ENCODE data around the gene CA12.

Gene CA12

DNA sequence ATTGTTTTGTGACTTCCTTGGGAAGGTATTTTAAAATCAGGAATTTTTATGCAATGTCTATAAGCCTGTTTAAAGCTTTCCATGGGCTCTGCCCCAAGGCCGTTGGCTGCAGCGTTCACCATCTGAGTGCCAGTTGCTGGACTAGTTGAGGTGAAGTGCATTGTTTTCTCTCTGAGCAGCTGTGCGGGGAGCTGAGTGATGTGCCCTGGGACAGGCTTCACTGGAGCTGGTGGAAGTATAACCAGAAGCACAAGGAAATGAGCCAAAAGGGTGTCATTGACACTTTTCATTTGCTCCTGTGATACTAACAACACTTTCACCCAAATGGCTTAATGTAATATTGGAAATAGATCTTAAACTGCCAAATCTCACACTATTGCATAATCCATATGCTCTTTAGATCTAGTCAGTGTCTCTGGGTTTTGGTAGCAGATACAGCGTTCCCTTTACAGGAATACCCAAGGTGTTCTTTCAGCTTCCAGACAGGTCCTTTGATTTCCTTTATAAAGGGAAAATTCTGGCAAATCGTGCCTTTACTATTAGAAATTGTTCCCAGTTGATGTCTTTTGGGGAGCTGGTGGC is 75.1 kb downstream of the CA12 start:
- DNase-seq (ENCODE audit: low spot score) = no peak
- TF ChIP-seq, protein P1, sequence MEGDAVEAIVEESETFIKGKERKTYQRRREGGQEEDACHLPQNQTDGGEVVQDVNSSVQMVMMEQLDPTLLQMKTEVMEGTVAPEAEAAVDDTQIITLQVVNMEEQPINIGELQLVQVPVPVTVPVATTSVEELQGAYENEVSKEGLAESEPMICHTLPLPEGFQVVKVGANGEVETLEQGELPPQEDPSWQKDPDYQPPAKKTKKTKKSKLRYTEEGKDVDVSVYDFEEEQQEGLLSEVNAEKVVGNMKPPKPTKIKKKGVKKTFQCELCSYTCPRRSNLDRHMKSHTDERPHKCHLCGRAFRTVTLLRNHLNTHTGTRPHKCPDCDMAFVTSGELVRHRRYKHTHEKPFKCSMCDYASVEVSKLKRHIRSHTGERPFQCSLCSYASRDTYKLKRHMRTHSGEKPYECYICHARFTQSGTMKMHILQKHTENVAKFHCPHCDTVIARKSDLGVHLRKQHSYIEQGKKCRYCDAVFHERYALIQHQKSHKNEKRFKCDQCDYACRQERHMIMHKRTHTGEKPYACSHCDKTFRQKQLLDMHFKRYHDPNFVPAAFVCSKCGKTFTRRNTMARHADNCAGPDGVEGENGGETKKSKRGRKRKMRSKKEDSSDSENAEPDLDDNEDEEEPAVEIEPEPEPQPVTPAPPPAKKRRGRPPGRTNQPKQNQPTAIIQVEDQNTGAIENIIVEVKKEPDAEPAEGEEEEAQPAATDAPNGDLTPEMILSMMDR (IDR thresholded peaks at IDR 0.05; ENCODE audit: borderline replicate concordance, control extremely low read depth, extremely low read depth, insufficient read depth, missing control alignments) = no peak
- in situ Hi-C loops (cut with MboI; ENCODE audit: low sequenced_read_pairs, unreplicated experiment) = no loop called here

DNA sequence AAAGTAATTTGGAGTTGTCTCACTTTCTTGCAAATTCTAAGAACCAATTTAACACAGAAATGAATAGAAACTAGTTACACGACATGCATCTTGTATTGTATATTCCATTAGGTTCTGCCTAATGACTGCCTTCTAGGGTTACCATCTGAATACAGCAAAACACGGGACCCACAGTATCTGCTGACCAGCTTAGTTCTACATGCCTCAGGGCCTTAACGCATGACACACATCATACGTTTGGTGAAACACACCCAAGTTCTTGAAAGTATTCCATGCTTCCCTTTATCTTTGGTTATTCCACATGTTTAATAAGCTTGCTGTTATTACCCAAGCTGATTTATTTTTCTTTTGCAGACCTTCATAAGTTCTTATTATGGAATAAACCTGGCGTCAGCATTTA is 76.4 kb downstream of the CA12 start:
- TF ChIP-seq, protein P1 (IDR thresholded peaks at IDR 0.05; ENCODE audit: borderline replicate concordance, control extremely low read depth, extremely low read depth, insufficient read depth, missing control alignments) = no peak
- in situ Hi-C loops (cut with MboI; ENCODE audit: low sequenced_read_pairs, unreplicated experiment) = no loop called here
- DNase-seq (ENCODE audit: low spot score) = no peak

DNA sequence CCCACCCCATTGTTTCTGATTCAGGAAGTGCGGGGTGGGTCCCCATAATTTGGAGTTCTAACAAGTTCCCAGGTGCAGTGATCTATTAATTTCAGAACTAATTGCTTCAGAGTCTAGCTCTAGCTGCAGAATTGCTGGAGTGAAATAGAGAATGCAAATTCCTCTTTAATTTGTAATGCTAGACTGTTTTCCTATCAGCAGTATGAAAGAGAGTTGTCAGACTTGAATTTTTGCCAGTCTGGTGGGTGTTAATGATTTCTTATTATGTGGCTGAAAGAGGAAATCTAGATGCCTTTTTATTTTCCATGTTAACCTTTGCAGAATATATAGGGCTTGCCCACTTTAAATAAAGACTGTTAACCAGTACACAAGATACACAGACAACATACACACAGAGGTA is 80.6 kb downstream of the CA12 start:
- in situ Hi-C loops (cut with MboI; ENCODE audit: low sequenced_read_pairs, unreplicated experiment) = no loop called here
- TF ChIP-seq, protein P1 (IDR thresholded peaks at IDR 0.05; ENCODE audit: borderline replicate concordance, control extremely low read depth, extremely low read depth, insufficient read depth, missing control alignments) = no peak
- no peak for DNase-seq (ENCODE audit: low spot score)

DNA sequence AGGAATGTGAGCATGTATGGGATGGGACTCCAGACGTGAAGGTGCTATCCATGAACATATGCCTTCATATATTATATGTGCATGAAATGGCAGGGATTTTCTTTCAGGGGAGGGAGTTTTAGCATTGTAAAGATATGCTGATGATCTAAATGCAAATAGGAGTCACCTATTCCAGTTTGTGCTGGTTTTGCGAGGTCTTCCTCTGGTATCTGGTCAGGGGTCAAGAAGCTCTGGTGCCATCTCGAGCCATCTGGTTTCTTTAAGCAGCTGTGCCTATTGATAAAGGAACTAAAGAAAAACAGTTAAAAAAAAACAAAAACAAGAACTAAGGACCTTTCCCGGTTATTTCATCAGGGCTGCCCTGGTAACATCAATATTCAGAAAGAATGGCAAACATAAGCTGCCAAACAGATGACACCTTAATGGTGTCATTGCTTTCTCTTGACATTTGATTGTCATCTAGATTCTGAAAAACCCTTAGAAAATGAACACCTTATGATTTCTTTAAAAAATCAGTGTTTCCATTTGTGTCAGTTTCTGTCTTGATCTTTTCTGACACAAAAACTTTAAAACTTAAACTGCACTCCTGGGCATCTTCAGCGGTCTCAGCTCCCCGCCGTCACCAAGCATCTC is 81.6 kb downstream of the CA12 start:
- in situ Hi-C loops (cut with MboI; ENCODE audit: low sequenced_read_pairs, unreplicated experiment) = loop anchor here (25.0 kb wide), 1 partner anchor 312 kb away; no protein-coding TSS in a partner anchor
- TF ChIP-seq, protein P1 (IDR thresholded peaks at IDR 0.05; ENCODE audit: borderline replicate concordance, control extremely low read depth, extremely low read depth, insufficient read depth, missing control alignments) = no peak
- no peak for DNase-seq (ENCODE audit: low spot score)

DNA sequence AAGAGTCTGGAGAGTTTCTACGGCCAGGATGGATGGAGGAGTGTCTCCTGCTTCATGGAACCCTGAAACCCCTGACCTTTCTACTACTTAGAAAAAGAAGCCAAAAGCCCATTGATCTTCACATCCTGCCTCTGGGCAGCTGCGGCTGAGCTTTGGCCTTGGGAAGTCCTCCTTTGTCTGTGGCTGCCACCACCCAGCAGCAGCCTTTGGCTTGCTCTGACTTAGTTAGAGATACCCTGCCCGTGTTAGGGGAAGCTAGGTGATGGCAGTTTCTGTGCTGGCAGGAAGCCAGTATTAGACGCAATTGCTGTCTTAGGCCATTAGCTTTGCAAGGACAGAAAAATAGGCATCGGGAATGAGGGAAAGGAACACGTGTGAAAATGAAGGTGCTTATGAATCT is 85.5 kb downstream of the CA12 start:
- DNase-seq (ENCODE audit: low spot score) = no peak
- in situ Hi-C loops (cut with MboI; ENCODE audit: low sequenced_read_pairs, unreplicated experiment) = loop anchor here (25.0 kb wide), 1 partner anchor 316 kb away; no protein-coding TSS in a partner anchor
- TF ChIP-seq, protein P1 (IDR thresholded peaks at IDR 0.05; ENCODE audit: borderline replicate concordance, control extremely low read depth, extremely low read depth, insufficient read depth, missing control alignments) = no peak

DNA sequence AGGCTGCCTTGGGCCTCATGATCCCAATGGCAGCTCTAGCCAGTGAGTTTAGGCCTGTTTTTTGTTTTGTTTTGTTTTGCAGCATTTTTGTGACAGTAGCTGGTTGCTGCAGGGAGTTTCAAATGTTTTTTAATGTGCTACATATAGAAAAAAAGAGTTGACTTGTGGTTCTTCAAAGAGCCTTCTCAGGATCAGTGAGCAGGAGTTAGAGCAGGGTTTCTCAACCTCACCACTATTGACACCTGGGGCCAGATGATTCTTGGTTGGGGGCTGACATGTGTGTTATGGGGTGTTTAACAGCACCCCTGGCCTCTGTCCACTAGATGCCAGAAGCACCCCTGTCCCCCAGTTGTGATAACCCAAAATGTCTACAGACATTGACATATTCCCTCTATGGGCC is 86.3 kb downstream of the CA12 start:
- in situ Hi-C loops (cut with MboI; ENCODE audit: low sequenced_read_pairs, unreplicated experiment) = loop anchor here (25.0 kb wide), 1 partner anchor 317 kb away; no protein-coding TSS in a partner anchor
- no peak for DNase-seq (ENCODE audit: low spot score)
- TF ChIP-seq, protein P1 (IDR thresholded peaks at IDR 0.05; ENCODE audit: borderline replicate concordance, control extremely low read depth, extremely low read depth, insufficient read depth, missing control alignments) = no peak

All from GM13976 (cell line).